Neutrophil (primary cell): ENCODE measurements around the gene PSEN1.

Source experiments
- H3K27ac ChIP-seq: fragments of 200-600 bp; sonication (generic); 2 replicates; pipeline ENCODE4 v1.5.1; 2016; ENCODE audit warnings: mild to moderate bottlenecking, moderate library complexity
- H3K27me3 ChIP-seq: fragments of 200-600 bp; sonication (generic); 2 replicates; pipeline ENCODE4 v1.6.0; 2016; ENCODE audit warnings: mild to moderate bottlenecking
- H3K36me3 ChIP-seq: fragments of 200-600 bp; sonication (generic); 2 replicates; pipeline ENCODE4 v1.5.1; 2017
- H3K4me1 ChIP-seq, 2 experiments: fragments of 200-600 bp in 1 of 2; sonication (generic) in 1 of 2; 1 replicate in 1 of 2; 2 replicates in 1 of 2; pipeline versions ENCODE4 v1.5.1 to v1.6.1; 2013 to 2016; ENCODE audit warnings: low read depth in 1 of 2, low read length in 1 of 2, mild to moderate bottlenecking in 1 of 2, moderate library complexity in 1 of 2; ENCODE audit not compliant: control insufficient read depth in 1 of 2, insufficient read depth in 1 of 2
- H3K4me3 ChIP-seq, 2 experiments: fragments of 200-600 bp in 1 of 2; sonication (generic) in 1 of 2; 1 replicate in 1 of 2; 2 replicates in 1 of 2; pipeline ENCODE4 v1.5.1; 2013 to 2016; ENCODE audit warnings: low read depth in 1 of 2, low read length in 1 of 2, mild to moderate bottlenecking in 1 of 2, moderate library complexity in 1 of 2
- H3K9me3 ChIP-seq: fragments of 200-600 bp; sonication (generic); 2 replicates; pipeline ENCODE4 v1.5.1; 2016
- TF ChIP-seq, protein P1 (sequence below): fragments of 200-600 bp; sonication (generic); IDR thresholded peaks from 2 replicates; pipeline ENCODE4 v1.5.1; 2016; ENCODE audit warnings: antibody characterized with exemption

Gene PSEN1

DNA sequence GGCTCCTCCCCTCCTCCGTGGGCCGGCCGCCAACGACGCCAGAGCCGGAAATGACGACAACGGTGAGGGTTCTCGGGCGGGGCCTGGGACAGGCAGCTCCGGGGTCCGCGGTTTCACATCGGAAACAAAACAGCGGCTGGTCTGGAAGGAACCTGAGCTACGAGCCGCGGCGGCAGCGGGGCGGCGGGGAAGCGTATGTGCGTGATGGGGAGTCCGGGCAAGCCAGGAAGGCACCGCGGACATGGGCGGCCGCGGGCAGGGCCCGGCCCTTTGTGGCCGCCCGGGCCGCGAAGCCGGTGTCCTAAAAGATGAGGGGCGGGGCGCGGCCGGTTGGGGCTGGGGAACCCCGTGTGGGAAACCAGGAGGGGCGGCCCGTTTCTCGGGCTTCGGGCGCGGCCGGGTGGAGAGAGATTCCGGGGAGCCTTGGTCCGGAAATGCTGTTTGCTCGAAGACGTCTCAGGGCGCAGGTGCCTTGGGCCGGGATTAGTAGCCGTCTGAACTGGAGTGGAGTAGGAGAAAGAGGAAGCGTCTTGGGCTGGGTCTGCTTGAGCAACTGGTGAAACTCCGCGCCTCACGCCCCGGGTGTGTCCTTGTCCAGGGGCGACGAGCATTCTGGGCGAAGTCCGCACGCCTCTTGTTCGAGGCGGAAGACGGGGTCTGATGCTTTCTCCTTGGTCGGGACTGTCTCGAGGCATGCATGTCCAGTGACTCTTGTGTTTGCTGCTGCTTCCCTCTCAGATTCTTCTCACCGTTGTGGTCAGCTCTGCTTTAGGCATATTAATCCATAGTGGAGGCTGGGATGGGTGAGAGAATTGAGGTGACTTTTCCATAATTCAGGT, at the start of gene PSEN1:
PSEN1 (plus strand) TSS at position 121 of the 839 bp plus-strand sequence. CDS start 11,513 bp downstream, outside the sequence.
- Histone ChIP-seq H3K9me3 (no peaks in the 10 kb centered on the region), H3K4me1 (peaks cover 30 to 32% of the 10 kb centered on the region in 2 experiments), H3K4me3 (peak within 1 kb of the TSS; percentile 69 to 84), H3K36me3 (no peaks in the 10 kb centered on the region), H3K27me3 (no peaks in the 10 kb centered on the region), H3K27ac (peak within 1 kb of the TSS; percentile 95)
- TF ChIP-seq, protein P1, sequence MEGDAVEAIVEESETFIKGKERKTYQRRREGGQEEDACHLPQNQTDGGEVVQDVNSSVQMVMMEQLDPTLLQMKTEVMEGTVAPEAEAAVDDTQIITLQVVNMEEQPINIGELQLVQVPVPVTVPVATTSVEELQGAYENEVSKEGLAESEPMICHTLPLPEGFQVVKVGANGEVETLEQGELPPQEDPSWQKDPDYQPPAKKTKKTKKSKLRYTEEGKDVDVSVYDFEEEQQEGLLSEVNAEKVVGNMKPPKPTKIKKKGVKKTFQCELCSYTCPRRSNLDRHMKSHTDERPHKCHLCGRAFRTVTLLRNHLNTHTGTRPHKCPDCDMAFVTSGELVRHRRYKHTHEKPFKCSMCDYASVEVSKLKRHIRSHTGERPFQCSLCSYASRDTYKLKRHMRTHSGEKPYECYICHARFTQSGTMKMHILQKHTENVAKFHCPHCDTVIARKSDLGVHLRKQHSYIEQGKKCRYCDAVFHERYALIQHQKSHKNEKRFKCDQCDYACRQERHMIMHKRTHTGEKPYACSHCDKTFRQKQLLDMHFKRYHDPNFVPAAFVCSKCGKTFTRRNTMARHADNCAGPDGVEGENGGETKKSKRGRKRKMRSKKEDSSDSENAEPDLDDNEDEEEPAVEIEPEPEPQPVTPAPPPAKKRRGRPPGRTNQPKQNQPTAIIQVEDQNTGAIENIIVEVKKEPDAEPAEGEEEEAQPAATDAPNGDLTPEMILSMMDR = peak; percentile 12

DNA sequence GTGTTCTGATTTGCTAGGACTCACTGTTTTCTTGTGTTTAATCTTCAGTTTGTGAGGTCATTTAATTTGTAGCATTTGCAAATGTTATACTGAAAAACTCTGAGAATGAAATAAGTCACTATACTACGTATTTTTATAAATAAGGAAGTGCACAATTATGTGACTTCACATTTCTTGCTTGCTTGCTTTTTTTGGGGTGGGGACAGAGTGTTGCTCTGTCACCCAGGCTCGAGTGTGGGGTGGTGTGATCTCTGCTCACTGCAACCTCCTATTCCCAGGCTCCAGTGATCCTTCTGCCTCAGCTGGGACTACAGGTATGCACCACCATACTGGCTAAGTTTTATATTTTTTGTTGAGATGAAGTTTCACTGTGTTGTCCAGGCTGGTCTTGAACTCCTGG, 45.3 kb upstream of the PSEN1 start:
- Histone ChIP-seq H3K9me3 (no peaks in the 10 kb centered on the region), H3K27ac (no peak overlapping the region), H3K4me3 (no peak overlapping the region), H3K27me3 (no peaks in the 10 kb centered on the region), H3K4me1 (no peaks in the 10 kb centered on the region), H3K36me3 (peaks cover 75% of the 10 kb centered on the region)
- TF ChIP-seq, protein P1 = no peak

DNA sequence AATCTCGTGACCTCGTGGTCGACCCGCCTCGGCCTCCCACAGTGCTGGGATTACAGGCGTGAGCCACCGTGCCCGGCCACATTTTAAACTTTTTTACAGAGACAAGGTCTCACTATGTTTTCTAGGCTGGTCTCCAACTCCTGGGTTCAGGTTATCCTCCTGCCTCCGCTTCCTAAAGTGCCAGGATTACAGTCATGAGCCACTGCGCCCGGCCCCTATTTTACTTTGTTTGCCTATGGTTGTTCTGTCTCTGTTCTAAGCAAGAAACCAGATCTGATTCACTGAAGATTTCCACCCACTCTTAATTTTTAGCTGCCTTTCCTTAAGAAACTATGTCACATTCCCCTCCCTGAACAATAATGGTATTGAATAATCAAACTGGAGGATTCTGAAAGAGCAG, 38.9 kb upstream of the PSEN1 start:
- H3K4me1 ChIP-seq = no peaks in the 10 kb centered on the region
- TF ChIP-seq, protein P1 = no peak
- H3K27ac ChIP-seq = no peak overlapping the region
- H3K9me3 ChIP-seq = no peaks in the 10 kb centered on the region
- H3K27me3 ChIP-seq = no peaks in the 10 kb centered on the region
- H3K36me3 ChIP-seq = peaks cover 84% of the 10 kb centered on the region
- H3K4me3 ChIP-seq = no peak overlapping the region

DNA sequence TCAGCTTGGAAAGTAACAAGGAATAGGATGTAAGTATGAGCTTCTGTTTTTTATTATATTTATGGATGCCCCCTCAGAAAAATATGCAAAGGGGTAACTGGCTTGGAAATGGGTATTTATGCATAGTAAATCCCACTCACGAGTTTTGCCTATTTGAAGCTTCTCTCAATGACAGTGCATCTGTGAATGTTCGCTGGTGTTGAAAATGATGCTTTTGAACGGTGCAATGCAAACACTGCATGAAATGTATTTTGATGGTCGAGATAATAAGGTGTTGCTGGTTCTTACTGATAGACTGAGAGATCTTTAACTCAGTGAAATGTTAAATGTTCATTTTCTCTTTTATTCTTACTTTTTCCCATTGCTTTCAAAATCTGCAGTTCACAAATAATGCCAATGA, 36.0 kb upstream of the PSEN1 start:
- peaks cover 97% of the 10 kb centered on the region for H3K36me3 ChIP-seq
- no peaks in the 10 kb centered on the region for H3K9me3 ChIP-seq
- H3K27me3 ChIP-seq = no peaks in the 10 kb centered on the region
- no peak overlapping the region for H3K4me3 ChIP-seq
- H3K4me1 ChIP-seq = no peaks in the 10 kb centered on the region
- no peak overlapping the region for H3K27ac ChIP-seq
- TF ChIP-seq, protein P1 = no peak

DNA sequence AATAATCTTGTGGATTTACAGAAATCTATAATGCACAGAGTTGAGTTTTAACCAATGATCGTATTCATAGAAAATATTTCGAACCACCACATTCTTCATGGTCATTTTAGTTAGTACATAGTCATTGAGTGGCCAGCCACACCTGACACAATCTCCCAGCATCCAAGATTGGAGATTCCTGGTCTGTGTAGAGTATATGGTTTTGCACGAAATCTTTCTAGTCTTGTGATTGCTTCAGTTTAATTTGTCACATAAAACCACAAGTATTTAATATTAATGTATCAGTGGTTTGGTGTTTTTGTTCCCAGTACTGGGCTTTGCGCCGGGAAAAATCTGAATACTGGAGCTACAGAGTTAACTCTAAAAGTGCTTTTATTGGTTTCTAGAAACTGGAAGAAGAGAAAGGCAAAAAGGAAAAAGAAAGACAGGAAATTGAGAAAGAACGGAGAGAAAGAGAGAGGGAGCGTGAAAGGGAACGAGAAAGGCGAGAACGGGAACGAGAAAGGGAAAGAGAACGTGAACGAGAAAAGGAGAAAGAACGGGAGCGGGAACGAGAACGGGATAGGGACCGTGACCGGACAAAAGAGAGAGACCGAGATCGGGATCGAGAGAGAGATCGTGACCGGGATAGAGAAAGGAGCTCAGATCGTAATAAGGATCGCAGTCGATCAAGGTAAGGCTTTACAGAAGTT, 33.4 kb upstream of the PSEN1 start:
- TF ChIP-seq, protein P1 = no peak
- Histone ChIP-seq H3K27ac (no peak overlapping the region), H3K27me3 (no peaks in the 10 kb centered on the region), H3K9me3 (no peaks in the 10 kb centered on the region), H3K36me3 (peaks cover 96% of the 10 kb centered on the region), H3K4me1 (no peaks in the 10 kb centered on the region), H3K4me3 (no peak overlapping the region)
